Midbrain (tissue), 1 donor: Measurements from ENCODE around the gene ANGPTL4.
A peak's percentile ranks its signal among the peaks of the same experiment; 100 is the strongest.

Experiments
- DNase-seq: peaks from one replicate; lab custom pipeline; 2025; lab: John Stamatoyannopoulos, UW

ANGPTL4 gene

GRCh38 chr19:8413629-8413995 is 49.7 kb downstream of the ANGPTL4 start:
- no peak for DNase-seq

GRCh38 chr19:8416796-8417195 is 52.8 kb downstream of the ANGPTL4 start:
- DNase-seq = no peak

GRCh38 chr19:8421484-8422461 is 57.8 kb downstream of the ANGPTL4 start:
- DNase-seq = no peak

GRCh38 chr19:8423817-8424223 is 59.9 kb downstream of the ANGPTL4 start:
- DNase-seq = peak; percentile 18
